ENCODE measurements around the gene ZNF398. TPM values are rescaled to one million over a fixed set of nuclear protein-coding genes. Genes with fewer than 3 reads are reported as not detected.

ZNF398 gene, protein sequence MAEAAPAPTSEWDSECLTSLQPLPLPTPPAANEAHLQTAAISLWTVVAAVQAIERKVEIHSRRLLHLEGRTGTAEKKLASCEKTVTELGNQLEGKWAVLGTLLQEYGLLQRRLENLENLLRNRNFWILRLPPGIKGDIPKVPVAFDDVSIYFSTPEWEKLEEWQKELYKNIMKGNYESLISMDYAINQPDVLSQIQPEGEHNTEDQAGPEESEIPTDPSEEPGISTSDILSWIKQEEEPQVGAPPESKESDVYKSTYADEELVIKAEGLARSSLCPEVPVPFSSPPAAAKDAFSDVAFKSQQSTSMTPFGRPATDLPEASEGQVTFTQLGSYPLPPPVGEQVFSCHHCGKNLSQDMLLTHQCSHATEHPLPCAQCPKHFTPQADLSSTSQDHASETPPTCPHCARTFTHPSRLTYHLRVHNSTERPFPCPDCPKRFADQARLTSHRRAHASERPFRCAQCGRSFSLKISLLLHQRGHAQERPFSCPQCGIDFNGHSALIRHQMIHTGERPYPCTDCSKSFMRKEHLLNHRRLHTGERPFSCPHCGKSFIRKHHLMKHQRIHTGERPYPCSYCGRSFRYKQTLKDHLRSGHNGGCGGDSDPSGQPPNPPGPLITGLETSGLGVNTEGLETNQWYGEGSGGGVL
- 10 to 100 TPM; 12.4 to 14.1 TPM for total RNA-seq
- polyA plus RNA-seq, result 1 to 10 TPM; 2.6 to 3.4 TPM
- long read RNA-seq, donor 1, partial matches to known transcripts, result 1 of 8 reads
- long read RNA-seq, donor 1, other reads (novel, unspliced or antisense), result 7 of 8 reads
- long read RNA-seq, donor 2, transcript ZNF398-202 (6 exons, 2,860 nt), result major isoform, 6 of 13 reads
- long read RNA-seq, donor 2, partial matches to known transcripts, result 1 of 13 reads
- long read RNA-seq, donor 2, other reads (novel, unspliced or antisense), result 6 of 13 reads

DNA sequence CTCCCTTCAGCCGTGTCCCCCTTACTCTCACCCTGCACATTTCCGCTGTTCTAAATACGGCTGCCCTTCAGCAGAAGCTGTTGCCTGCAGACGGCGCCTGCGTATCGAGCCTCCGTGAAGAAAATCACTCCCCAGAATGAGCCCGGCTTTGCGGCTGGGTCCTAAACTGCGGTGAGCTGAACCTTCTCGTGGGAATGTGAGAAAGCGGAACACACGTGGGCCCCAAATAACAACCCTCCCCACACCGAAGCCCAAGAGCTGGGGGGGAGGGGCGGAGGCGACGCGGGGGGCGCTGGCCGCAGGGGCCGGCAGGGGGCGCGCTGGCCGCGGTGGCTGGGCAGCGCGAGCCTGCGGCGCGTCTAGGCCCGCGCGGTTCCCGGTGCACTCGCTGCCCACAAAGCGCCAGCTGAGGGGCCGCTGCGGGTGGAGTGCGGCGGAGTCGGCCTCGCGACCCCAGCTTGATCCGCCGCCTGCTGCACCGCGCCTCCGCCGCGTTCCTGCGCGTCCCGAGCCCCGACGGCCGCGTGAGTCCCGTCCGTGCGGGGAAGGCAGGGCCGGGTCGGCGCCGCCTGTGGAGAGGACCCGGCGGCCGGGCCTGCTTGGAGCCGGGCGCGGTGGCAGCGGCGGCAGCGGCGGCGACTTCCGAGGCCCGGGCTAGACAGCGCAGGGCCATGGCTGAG lies at the start of gene ZNF398:
ZNF398 (plus strand) TSS at position 382 of the 680 bp plus-strand sequence; CDS start at position 672, 290 bp downstream.
- intact Hi-C loops (cut with DNase I), result loop anchor here in 1 of 2 donors (1.0 kb wide), 1 partner anchor 20 kb away; no protein-coding TSS in a partner anchor
- 1% methylated on average over 52 to 79 of the region's 79 CpGs for WGBS, 2 donors
- no peaks in the 10 kb centered on the region for H3K9me3 ChIP-seq (ENCODE audit: control insufficient read depth, low read length)
- peak; percentile 80 to 92 for DNase-seq
- H3K27ac ChIP-seq (ENCODE audit: low read depth in 1 of 2, low read length in 2 of 2), result peak within 1 kb of the TSS; percentile 20 to 92
- no peaks in the 10 kb centered on the region for H3K27me3 ChIP-seq (ENCODE audit: control insufficient read depth in 1 of 2, insufficient read depth in 2 of 2, low read length in 1 of 2)
- peak within 1 kb of the TSS; percentile 52 to 96 for H3K4me3 ChIP-seq (ENCODE audit: low read length in 2 of 2)
- no peaks in the 10 kb centered on the region for H3K4me1 ChIP-seq (ENCODE audit: control insufficient read depth in 1 of 2, insufficient read depth in 2 of 2, low read length in 2 of 2)
- ATAC-seq (ENCODE audit: low FRiP score), result peak; percentile 95
- H3K36me3 ChIP-seq (ENCODE audit: control insufficient read depth in 1 of 2, insufficient read depth in 2 of 2, low read length in 1 of 2), result no peaks in the 10 kb centered on the region

- Histone ChIP-seq H3K4me1 (ENCODE audit: control insufficient read depth in 1 of 2, insufficient read depth in 2 of 2, low read length in 2 of 2) (no peaks in the 10 kb centered on the region), H3K9me3 (ENCODE audit: control insufficient read depth, low read length) (no peaks in the 10 kb centered on the region), H3K4me3 (ENCODE audit: low read length in 2 of 2) (no peak overlapping the region), H3K36me3 (ENCODE audit: control insufficient read depth in 1 of 2, insufficient read depth in 2 of 2, low read length in 1 of 2) (no peaks in the 10 kb centered on the region), H3K27me3 (ENCODE audit: control insufficient read depth in 1 of 2, insufficient read depth in 2 of 2, low read length in 1 of 2) (no peaks in the 10 kb centered on the region), H3K27ac (ENCODE audit: low read depth in 1 of 2, low read length in 2 of 2) (no peak overlapping the region)
- intact Hi-C loops (cut with DNase I), result no loop called here
- 84 to 88% methylated on average over 6 of the region's 6 CpGs for WGBS, 2 donors
- ATAC-seq (ENCODE audit: low FRiP score) (no peak), DNase-seq (no peak)
Measured at GRCh38 chr7:149099058-149099457, 48.2 kb upstream of the ZNF398 start.

GRCh38 chr7:149100821-149101220 lies 46.4 kb upstream of the ZNF398 start:
- Histone ChIP-seq H3K4me1 (ENCODE audit: control insufficient read depth in 1 of 2, insufficient read depth in 2 of 2, low read length in 2 of 2) (no peaks in the 10 kb centered on the region), H3K4me3 (ENCODE audit: low read length in 2 of 2) (no peak overlapping the region), H3K27ac (ENCODE audit: low read depth in 1 of 2, low read length in 2 of 2) (no peak overlapping the region), H3K27me3 (ENCODE audit: control insufficient read depth in 1 of 2, insufficient read depth in 2 of 2, low read length in 1 of 2) (no peaks in the 10 kb centered on the region), H3K36me3 (ENCODE audit: control insufficient read depth in 1 of 2, insufficient read depth in 2 of 2, low read length in 1 of 2) (no peaks in the 10 kb centered on the region), H3K9me3 (ENCODE audit: control insufficient read depth, low read length) (no peaks in the 10 kb centered on the region)
- DNase-seq (no peak), ATAC-seq (ENCODE audit: low FRiP score) (no peak)
- intact Hi-C loops (cut with DNase I), result no loop called here
- 93% methylated on average over 2 of the region's 2 CpGs for WGBS, 2 donors

DNA sequence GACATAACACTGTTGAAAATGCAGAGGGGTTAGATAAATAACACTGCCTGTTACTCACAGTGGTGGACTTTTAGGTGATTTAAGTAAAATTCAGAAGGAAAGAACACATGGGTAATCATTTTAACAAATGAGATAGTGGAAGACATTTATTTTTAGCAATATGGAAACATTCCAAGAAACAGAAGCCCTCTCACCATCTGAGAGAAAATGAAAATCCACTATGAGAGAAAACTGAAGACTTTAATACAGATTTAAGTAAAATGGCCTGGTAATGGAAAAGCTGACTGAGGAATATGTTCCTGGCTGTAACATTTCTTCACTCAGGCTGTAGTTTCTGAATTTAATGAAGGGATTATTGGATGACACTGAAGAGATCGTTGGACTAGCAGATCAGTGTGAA lies 44.6 kb upstream of the ZNF398 start:
- ATAC-seq (ENCODE audit: low FRiP score), result no peak
- intact Hi-C loops (cut with DNase I), result no loop called here
- no peak overlapping the region for H3K27ac ChIP-seq (ENCODE audit: low read depth in 1 of 2, low read length in 2 of 2)
- DNase-seq, result no peak
- 56 to 68% methylated on average over 1 of the region's 1 CpG for WGBS, 2 donors
- no peak overlapping the region for H3K4me3 ChIP-seq (ENCODE audit: low read length in 2 of 2)
- no peaks in the 10 kb centered on the region for H3K4me1 ChIP-seq (ENCODE audit: control insufficient read depth in 1 of 2, insufficient read depth in 2 of 2, low read length in 2 of 2)
- H3K9me3 ChIP-seq (ENCODE audit: control insufficient read depth, low read length), result no peaks in the 10 kb centered on the region
- H3K36me3 ChIP-seq (ENCODE audit: control insufficient read depth in 1 of 2, insufficient read depth in 2 of 2, low read length in 1 of 2), result no peaks in the 10 kb centered on the region
- H3K27me3 ChIP-seq (ENCODE audit: control insufficient read depth in 1 of 2, insufficient read depth in 2 of 2, low read length in 1 of 2), result no peaks in the 10 kb centered on the region

DNA sequence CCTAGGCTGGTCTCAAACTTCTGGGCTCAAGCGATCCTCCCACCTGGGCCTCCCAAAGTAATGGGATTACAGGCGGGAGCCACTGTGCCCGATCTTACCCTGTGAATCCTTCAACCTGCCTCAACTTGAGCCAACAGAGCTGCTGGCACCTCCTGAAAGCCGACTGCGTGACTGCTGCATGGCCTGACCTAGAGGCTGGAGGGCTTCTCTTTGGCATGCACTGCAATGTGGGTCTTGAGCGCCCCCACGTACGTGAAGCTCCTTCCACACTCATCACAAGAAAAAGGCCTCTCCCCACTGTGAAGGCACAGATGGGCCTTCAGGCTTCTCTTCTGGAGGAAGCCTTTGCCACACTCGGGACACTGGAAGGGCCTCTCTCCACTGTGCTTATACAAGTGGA lies 43.8 kb upstream of the ZNF398 start:
- ATAC-seq (ENCODE audit: low FRiP score) (no peak), DNase-seq (no peak)

DNA sequence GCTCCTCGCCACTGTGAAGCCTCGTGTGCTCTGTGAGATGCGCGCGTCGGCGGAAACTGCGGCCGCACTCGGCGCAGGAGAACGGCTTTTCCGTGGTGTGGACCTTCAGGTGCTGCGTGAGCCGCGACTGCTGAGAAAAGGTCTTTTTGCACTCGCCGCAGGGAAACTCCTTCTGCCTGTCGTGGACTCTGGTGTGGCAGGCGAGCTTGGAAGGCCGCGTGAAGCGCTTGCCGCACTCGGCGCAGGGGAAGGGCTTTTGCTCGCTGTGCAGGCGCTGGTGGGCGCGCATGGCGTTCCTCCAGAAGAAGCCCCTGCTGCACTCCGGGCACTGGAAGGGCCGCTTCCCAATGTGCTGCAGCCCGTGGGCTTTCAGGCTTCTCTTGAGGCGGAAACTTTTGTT lies 43.0 kb upstream of the ZNF398 start:
- no peaks in the 10 kb centered on the region for H3K4me1 ChIP-seq (ENCODE audit: control insufficient read depth in 1 of 2, insufficient read depth in 2 of 2, low read length in 2 of 2)
- no peak for DNase-seq
- no peak overlapping the region for H3K4me3 ChIP-seq (ENCODE audit: low read length in 2 of 2)
- H3K9me3 ChIP-seq (ENCODE audit: control insufficient read depth, low read length), result no peaks in the 10 kb centered on the region
- ATAC-seq (ENCODE audit: low FRiP score), result no peak
- no peaks in the 10 kb centered on the region for H3K36me3 ChIP-seq (ENCODE audit: control insufficient read depth in 1 of 2, insufficient read depth in 2 of 2, low read length in 1 of 2)
- H3K27ac ChIP-seq (ENCODE audit: low read depth in 1 of 2, low read length in 2 of 2), result no peak overlapping the region
- 97% methylated on average over 35 of the region's 35 CpGs for WGBS, 2 donors
- intact Hi-C loops (cut with DNase I), result no loop called here
- no peaks in the 10 kb centered on the region for H3K27me3 ChIP-seq (ENCODE audit: control insufficient read depth in 1 of 2, insufficient read depth in 2 of 2, low read length in 1 of 2)

More for the DNA sequence above, 43.8 kb upstream of the ZNF398 start:
- Histone ChIP-seq H3K27me3 (ENCODE audit: control insufficient read depth in 1 of 2, insufficient read depth in 2 of 2, low read length in 1 of 2) (no peaks in the 10 kb centered on the region), H3K9me3 (ENCODE audit: control insufficient read depth, low read length) (no peaks in the 10 kb centered on the region), H3K4me3 (ENCODE audit: low read length in 2 of 2) (no peak overlapping the region), H3K4me1 (ENCODE audit: control insufficient read depth in 1 of 2, insufficient read depth in 2 of 2, low read length in 2 of 2) (no peaks in the 10 kb centered on the region), H3K27ac (ENCODE audit: low read depth in 1 of 2, low read length in 2 of 2) (no peak overlapping the region), H3K36me3 (ENCODE audit: control insufficient read depth in 1 of 2, insufficient read depth in 2 of 2, low read length in 1 of 2) (no peaks in the 10 kb centered on the region)
- 94 to 97% methylated on average over 9 of the region's 9 CpGs for WGBS, 2 donors
- intact Hi-C loops (cut with DNase I), result no loop called here

- no peaks in the 10 kb centered on the region for H3K27me3 ChIP-seq (ENCODE audit: control insufficient read depth in 1 of 2, insufficient read depth in 2 of 2, low read length in 1 of 2)
- no peak overlapping the region for H3K4me3 ChIP-seq (ENCODE audit: low read length in 2 of 2)
- no peak overlapping the region for H3K27ac ChIP-seq (ENCODE audit: low read depth in 1 of 2, low read length in 2 of 2)
- 94 to 96% methylated on average over 25 of the region's 25 CpGs for WGBS, 2 donors
- no peaks in the 10 kb centered on the region for H3K4me1 ChIP-seq (ENCODE audit: control insufficient read depth in 1 of 2, insufficient read depth in 2 of 2, low read length in 2 of 2)
- intact Hi-C loops (cut with DNase I), result no loop called here
- ATAC-seq (ENCODE audit: low FRiP score) (no peak), DNase-seq (no peak)
- H3K9me3 ChIP-seq (ENCODE audit: control insufficient read depth, low read length), result no peaks in the 10 kb centered on the region
- H3K36me3 ChIP-seq (ENCODE audit: control insufficient read depth in 1 of 2, insufficient read depth in 2 of 2, low read length in 1 of 2), result no peaks in the 10 kb centered on the region
Measured at GRCh38 chr7:149104749-149105148, 42.5 kb upstream of the ZNF398 start.

DNA sequence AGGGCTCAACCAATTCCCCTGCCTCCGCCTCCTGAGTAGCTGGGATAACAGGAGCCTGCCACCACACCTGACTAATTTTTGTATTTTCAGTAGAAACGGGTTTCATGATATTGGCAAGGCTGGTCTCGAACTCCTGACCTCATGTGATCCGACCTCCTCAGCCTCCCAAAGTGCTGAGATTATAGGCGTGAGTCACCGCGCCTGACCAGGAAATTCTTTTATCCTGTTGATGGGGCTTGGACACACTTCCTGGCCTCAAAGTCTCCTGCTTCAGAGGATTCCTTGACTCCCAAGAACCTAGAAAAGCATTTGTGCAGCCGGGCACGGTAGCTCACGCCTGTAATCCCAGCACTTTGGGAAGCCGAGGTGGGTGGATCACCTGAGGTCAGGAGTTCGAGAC lies 37.3 kb upstream of the ZNF398 start:
- ATAC-seq (ENCODE audit: low FRiP score) (no peak), DNase-seq (peak in 1 of 2 donors; percentile 14)
- Histone ChIP-seq H3K27ac (ENCODE audit: low read depth in 1 of 2, low read length in 2 of 2) (no peak overlapping the region), H3K36me3 (ENCODE audit: control insufficient read depth in 1 of 2, insufficient read depth in 2 of 2, low read length in 1 of 2) (no peaks in the 10 kb centered on the region), H3K4me3 (ENCODE audit: low read length in 2 of 2) (no peak overlapping the region), H3K4me1 (ENCODE audit: control insufficient read depth in 1 of 2, insufficient read depth in 2 of 2, low read length in 2 of 2) (no peaks in the 10 kb centered on the region), H3K27me3 (ENCODE audit: control insufficient read depth in 1 of 2, insufficient read depth in 2 of 2, low read length in 1 of 2) (no peaks in the 10 kb centered on the region), H3K9me3 (ENCODE audit: control insufficient read depth, low read length) (no peaks in the 10 kb centered on the region)
- intact Hi-C loops (cut with DNase I), result no loop called here
- 95% methylated on average over 10 to 12 of the region's 12 CpGs for WGBS, 2 donors

All from aorta (tissue), 5 donors.